ENCODE measurements around the gene SERF2.

SERF2 gene

GRCh38 chr15:43793647-43794046 lies 1.5 kb downstream of the SERF2 start:
- peak overlapping the region; percentile 99 for H3K4me3 ChIP-seq (ENCODE audit: low read length)
- TF ChIP-seq CTCF (conservative IDR thresholded peaks at IDR 0.05; ENCODE audit: low read depth, low read length), result no peak
- no peak for DNase-seq (ENCODE audit: low read depth)

- no peak for TF ChIP-seq CTCF (conservative IDR thresholded peaks at IDR 0.05; ENCODE audit: low read depth, low read length)
- peak; percentile 22 for DNase-seq (ENCODE audit: low read depth)
- peak overlapping the region; percentile 99 for H3K4me3 ChIP-seq (ENCODE audit: low read length)
Observed at GRCh38 chr15:43794269-43795037, 2.3 kb downstream of the SERF2 start.

GRCh38 chr15:43795197-43795596 lies 3.1 kb downstream of the SERF2 start:
- TF ChIP-seq CTCF (conservative IDR thresholded peaks at IDR 0.05; ENCODE audit: low read depth, low read length), result no peak
- no peak for DNase-seq (ENCODE audit: low read depth)
- no peak overlapping the region for H3K4me3 ChIP-seq (ENCODE audit: low read length)

- no peak overlapping the region for H3K4me3 ChIP-seq (ENCODE audit: low read length)
- no peak for DNase-seq (ENCODE audit: low read depth)
- TF ChIP-seq CTCF (conservative IDR thresholded peaks at IDR 0.05; ENCODE audit: low read depth, low read length), result no peak
Observed at GRCh38 chr15:43795997-43796396, 3.9 kb downstream of the SERF2 start.

GRCh38 chr15:43796566-43796965 lies 4.4 kb downstream of the SERF2 start:
- no peak for TF ChIP-seq CTCF (conservative IDR thresholded peaks at IDR 0.05; ENCODE audit: low read depth, low read length)
- H3K4me3 ChIP-seq (ENCODE audit: low read length), result no peak overlapping the region

GRCh38 chr15:43799209-43799944 lies 7.3 kb downstream of the SERF2 start:
- no peak overlapping the region for H3K4me3 ChIP-seq (ENCODE audit: low read length)
- no peak for DNase-seq (ENCODE audit: low read depth)
- TF ChIP-seq CTCF (conservative IDR thresholded peaks at IDR 0.05; ENCODE audit: low read depth, low read length), result no peak

More at GRCh38 chr15:43796566-43796965, 4.4 kb downstream of the SERF2 start:
- no peak for DNase-seq (ENCODE audit: low read depth)

- no peak for DNase-seq (ENCODE audit: low read depth)
- H3K4me3 ChIP-seq (ENCODE audit: low read length), result peak within 1 kb of the TSS; percentile 94
- no peak for TF ChIP-seq CTCF (conservative IDR thresholded peaks at IDR 0.05; ENCODE audit: low read depth, low read length)
Observed at GRCh38 chr15:43799945-43800285, 7.8 kb downstream of the SERF2 start, which contains the start of gene SERINC4. Gene SERINC4, minus strand, starts transcription at chr15:43800220. Its CDS starts 234 bp downstream, at chr15:43799986.
